Pancreas (tissue), 10 donors: ENCODE data around the gene MC2R. TPM values are rescaled to one million over a fixed set of nuclear protein-coding genes. Genes with fewer than 3 reads are reported as not detected.

ENCODE experiments used
- ATAC-seq, 4 donors: fragments of 200-7000 bp; cut with Tn5 transposase; one replicate each; pipeline versions ENCODE4 v1.8.0 to v1.9.1; 2020; ENCODE audit warnings: mild to moderate bottlenecking in 4 of 4, moderate library complexity in 4 of 4
- DNase-seq, 6 donors: peaks; one replicate each; pipeline ENCODE4 v3.0.0-alpha.2; 2020
- FAIRE-seq: peaks from 2 replicates; lab custom pipeline; 2012; peaks lifted over from hg19 to GRCh38; lab: Jason Lieb, UNC
- H3K27ac ChIP-seq, 4 donors: fragments of 200-600 bp; sonication (generic); 1 replicate in 3 of 4; 2 replicates in 1 of 4; pipeline versions ENCODE4 v1.5.0 to v1.8.0; 2020
- H3K27me3 ChIP-seq, 4 donors: fragments of 200-600 bp; one replicate each; pipeline ENCODE4 v1.8.0; 2021
- H3K36me3 ChIP-seq, 3 donors: fragments of 200-600 bp; sonication (generic) in 1 of 3; one replicate each; pipeline versions ENCODE4 v1.5.0 to v1.8.0; 2020 to 2021
- H3K4me1 ChIP-seq, 3 donors: fragments of 200-600 bp; one replicate each; pipeline ENCODE4 v1.8.0; 2021
- H3K4me3 ChIP-seq, 4 donors: fragments of 200-600 bp; sonication (generic) in 2 of 4; one replicate each; pipeline versions ENCODE4 v1.5.0 to v1.8.0; 2020 to 2021
- H3K9me3 ChIP-seq, 4 donors: fragments of 200-600 bp; one replicate each; pipeline ENCODE4 v1.8.0; 2021
- CTCF ChIP-seq, 4 donors: fragments of 200-600 bp; sonication (generic) in 3 of 4; IDR thresholded peaks; one replicate each; pipeline versions ENCODE4 v1.5.0 to v1.8.0; 2021; ENCODE audit warnings: antibody characterized with exemption in 4 of 4
- WGBS, 2 donors: extraction: QIAGEN DNeasy Blood & Tissue Kit; methylation state at CpG; one replicate each; pipeline ENCODE4 v1.1.7; 2013; 5-methylcytosine and 5-hydroxymethylcytosine counted together
- intact Hi-C, 3 donors: fragments of 100-400 bp; cut with DNase I; formaldehyde crosslinking; loops; one replicate each; pipeline versions ENCODE4 v1.11.1 to v1.14.2; 2022
- polyA plus RNA-seq, 2 donors: library from polyadenylated mRNA; stranded (reverse); fragments of 200-250 nt; gene quantifications; one replicate each; pipeline ENCODE4 v1.2.3, GENCODE V29; 2013
- total RNA-seq, 6 donors: library from RNA; stranded (reverse); fragmentation: NEBNext Ultra II Directional in 4 of 6; extraction: Animal tissue kit (Norgen Biotek cat#: 25700) in 4 of 6; gene quantifications; one replicate each; pipeline versions ENCODE4 v1.2.1 to v1.2.4, GENCODE V29; 2021 to 2023
- donor health status: healthy with polysubstance abuse.
- donor health status: DM: no; HTN: no; CAD: no; lungs with moderate emphysema.
- donor health status: DM: no; HTN: no; CAD: no.
- donor health status: control.
- donor health status: control.
- donor health status: Bipolar disorder and iron deficiency.
- donor health status: DM: yes; HTN: yes; CAD: no.
- donor health status: DM: no; HTN: no; CAD: no.
- donor health status: DM: no; HTN: no; CAD: no.
- donor health status: DM: yes; HTN: yes; CAD: no.

Gene MC2R
- total and polyA plus RNA-seq, 8 donors: not detected

DNA sequence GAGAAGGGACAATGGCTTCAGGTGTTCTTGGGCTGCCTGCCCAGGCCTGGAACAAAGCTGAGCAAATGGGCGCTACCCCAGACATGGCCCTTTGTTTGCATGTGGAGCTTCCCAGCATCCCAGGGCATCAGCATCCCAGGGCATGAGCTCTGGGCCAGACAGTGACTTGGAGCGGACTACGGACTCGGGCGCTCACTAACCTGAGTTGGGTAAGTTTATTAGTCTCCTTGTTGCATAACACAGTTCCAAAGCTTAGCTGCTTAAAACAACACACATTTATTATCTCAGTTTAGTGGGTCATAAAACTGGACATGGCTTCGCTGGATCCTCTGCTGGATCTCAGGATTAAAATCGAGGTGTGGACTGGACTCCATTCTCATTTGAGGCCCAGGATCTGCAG, 35.8 kb downstream of the MC2R start:
- DNase-seq (no peak), FAIRE-seq (no peak), ATAC-seq (no peak)
- Histone ChIP-seq H3K4me1 (no peaks in the 10 kb centered on the region), H3K27ac (no peak overlapping the region), H3K4me3 (no peak overlapping the region), H3K27me3 (no peaks in the 10 kb centered on the region), H3K9me3 (no peaks in the 10 kb centered on the region), H3K36me3 (no peaks in the 10 kb centered on the region)
- intact Hi-C loops: no loop called here
- WGBS, 2 donors: 77 to 82% methylated on average over 7 of the region's 7 CpGs
- no peak for TF ChIP-seq CTCF (IDR thresholded peaks at IDR 0.05)

- Histone ChIP-seq H3K27me3 (no peaks in the 10 kb centered on the region), H3K36me3 (no peaks in the 10 kb centered on the region), H3K27ac (no peak overlapping the region), H3K4me3 (no peak overlapping the region), H3K4me1 (no peaks in the 10 kb centered on the region), H3K9me3 (no peaks in the 10 kb centered on the region)
- TF ChIP-seq CTCF (IDR thresholded peaks at IDR 0.05): no peak
- ATAC-seq (no peak), DNase-seq (no peak), FAIRE-seq (no peak)
- 58 to 59% methylated on average over 2 of the region's 2 CpGs for WGBS, 2 donors
- intact Hi-C loops: no loop called here
Observed at GRCh38 chr18:13878857-13879256, 36.5 kb downstream of the MC2R start.

- DNase-seq (no peak), ATAC-seq (no peak), FAIRE-seq (no peak)
- no peak for TF ChIP-seq CTCF (IDR thresholded peaks at IDR 0.05)
- Histone ChIP-seq H3K27me3 (no peaks in the 10 kb centered on the region), H3K36me3 (no peaks in the 10 kb centered on the region), H3K27ac (no peak overlapping the region), H3K4me3 (no peak overlapping the region), H3K4me1 (no peaks in the 10 kb centered on the region), H3K9me3 (no peaks in the 10 kb centered on the region)
- intact Hi-C loops: no loop called here
- 62 to 71% methylated on average over 4 of the region's 4 CpGs for WGBS, 2 donors
Observed at GRCh38 chr18:13877157-13877556, 38.2 kb downstream of the MC2R start.

DNA sequence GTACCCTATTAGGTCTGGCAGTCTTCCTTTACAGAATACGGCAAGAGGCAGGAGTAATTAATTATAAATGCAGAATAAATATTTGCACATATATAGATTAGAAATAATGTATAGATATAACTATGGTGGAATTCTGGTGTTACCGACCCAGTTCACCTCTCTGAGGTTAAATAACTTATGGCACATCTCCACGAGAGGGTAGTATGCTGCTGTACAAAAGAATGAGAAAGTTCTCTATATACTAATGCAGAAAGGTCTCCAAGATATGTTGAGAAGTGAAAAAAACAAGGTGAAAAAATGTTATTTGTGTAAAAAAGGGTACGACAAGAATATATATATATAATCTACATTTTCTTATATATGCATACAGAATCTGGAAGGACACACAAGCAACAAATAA, 40.8 kb downstream of the MC2R start:
- DNase-seq (no peak), FAIRE-seq (no peak), ATAC-seq (no peak)
- Histone ChIP-seq H3K27me3 (peaks cover 0 to 12% (median 0%) of the 10 kb centered on the region in 4 donors), H3K36me3 (no peaks in the 10 kb centered on the region), H3K4me3 (no peak overlapping the region), H3K9me3 (no peaks in the 10 kb centered on the region), H3K27ac (no peak overlapping the region), H3K4me1 (no peaks in the 10 kb centered on the region)
- no peak for TF ChIP-seq CTCF (IDR thresholded peaks at IDR 0.05)
- 43 to 52% methylated on average over 4 of the region's 4 CpGs for WGBS, 2 donors
- intact Hi-C loops: no loop called here

DNA sequence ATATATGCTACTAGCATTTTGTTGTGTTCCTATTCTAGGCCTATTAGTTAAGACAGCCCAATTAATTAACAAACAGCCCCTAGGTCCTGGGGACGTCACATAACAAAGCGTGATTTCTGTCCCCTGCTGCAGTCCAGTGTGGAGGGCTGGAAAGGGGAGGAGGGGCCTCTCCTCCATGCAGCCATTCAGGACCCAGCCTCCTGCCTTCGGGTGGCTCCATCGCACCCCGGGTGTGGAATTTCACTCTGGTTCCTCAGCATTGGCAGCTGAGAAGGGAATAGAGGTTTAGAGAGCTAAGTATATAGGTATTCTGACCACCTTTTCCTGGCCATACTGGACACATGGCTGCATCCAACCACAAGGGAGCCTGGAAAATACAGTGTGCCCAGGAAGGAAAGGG, 42.4 kb downstream of the MC2R start:
- H3K9me3 ChIP-seq: no peaks in the 10 kb centered on the region
- no peak overlapping the region for H3K4me3 ChIP-seq
- DNase-seq (no peak), ATAC-seq (no peak), FAIRE-seq (no peak)
- H3K27ac ChIP-seq: no peak overlapping the region
- no peak for TF ChIP-seq CTCF (IDR thresholded peaks at IDR 0.05)
- peaks cover 0 to 13% (median 0%) of the 10 kb centered on the region in 4 donors for H3K27me3 ChIP-seq
- 41 to 50% methylated on average over 5 of the region's 5 CpGs for WGBS, 2 donors
- intact Hi-C loops: no loop called here
- H3K36me3 ChIP-seq: no peaks in the 10 kb centered on the region
- H3K4me1 ChIP-seq: no peaks in the 10 kb centered on the region
